Keratinocyte (primary cell): ENCODE data around the gene PDE11A.

Source experiments
- CTCF ChIP-seq, 3 experiments: IDR thresholded peaks in 1 of 3; conservative IDR thresholded peaks in 1 of 3; optimal IDR thresholded peaks in 1 of 3; 2 replicates in 2 of 3; 3 replicates in 1 of 3; pipeline versions ENCODE3 to v1.5.1; 2011; ENCODE audit warnings: low read length in 3 of 3, mild to moderate bottlenecking in 3 of 3, moderate library complexity in 2 of 3, control low read depth in 1 of 3, inconsistent platforms in 1 of 3; ENCODE audit not compliant: insufficient read depth in 2 of 3; ENCODE audit errors: extremely low read depth in 1 of 3
- EZH2 ChIP-seq: IDR thresholded peaks from one replicate; pipeline ENCODE4 v1.6.1; 2012; ENCODE audit warnings: inconsistent platforms, mild to moderate bottlenecking, low read length, moderate library complexity

GRCh38 chr2:177633111-177633510 lies 439.5 kb downstream of the PDE11A start:
- TF ChIP-seq CTCF (optimal IDR thresholded peaks at IDR 0.05 in 1 of 3, IDR thresholded peaks at IDR 0.05 in 1 of 3, conservative IDR thresholded peaks at IDR 0.05 in 1 of 3; ENCODE audit: extremely low read depth in 1 of 3, insufficient read depth in 2 of 3, low read length in 3 of 3) (no peak), EZH2 (no peak)
